K562 (cell line): ENCODE data around the gene TRMT1. TPM values are rescaled to one million over a fixed set of nuclear protein-coding genes. Genes with fewer than 3 reads are reported as not detected.
A peak's percentile ranks its signal among the peaks of the same experiment; 100 is the strongest.

Experiments
- ATF1 ChIP-seq, 2 experiments: fragments of 450-650 bp in 1 of 2; IDR thresholded peaks; 2 replicates each; pipeline ENCODE4 v1.6.1; 2016; ENCODE audit warnings: missing compliant biosample characterization in 1 of 2, missing genetic modification characterization in 1 of 2
- ATF4 ChIP-seq: fragments of 450-650 bp; formaldehyde crosslinking; IDR thresholded peaks from 2 replicates; pipeline ENCODE4 v1.4.0; 2022; ENCODE audit warnings: mild to moderate bottlenecking, moderate library complexity
- EP400 ChIP-seq: fragments of 450-650 bp; IDR thresholded peaks from 2 replicates; pipeline ENCODE4 v1.6.1; 2017; ENCODE audit warnings: antibody characterized with exemption, mild to moderate bottlenecking, moderate library complexity
- FOS ChIP-seq: IDR thresholded peaks from 3 replicates; pipeline ENCODE4 v1.6.1; 2011; ENCODE audit not compliant: insufficient read length; ENCODE audit errors: extremely low read depth
- GATA2 ChIP-seq: sonication (generic); formaldehyde crosslinking; IDR thresholded peaks from 2 replicates; pipeline ENCODE4 v1.4.0; 2020; ENCODE audit warnings: mild to moderate bottlenecking, missing genetic modification reagents
- JUN ChIP-seq, 2 experiments: sonication (generic) in 1 of 2; formaldehyde crosslinking in 1 of 2; IDR thresholded peaks; 2 replicates each; pipeline versions ENCODE4 v1.6.1 to v1.8.0; 2012 to 2022; ENCODE audit warnings: borderline replicate concordance in 2 of 2, mild to moderate bottlenecking in 2 of 2, improper control_type of control experiment in 1 of 2, low read depth in 1 of 2, low read length in 1 of 2, missing genetic modification reagents in 1 of 2
- MYC ChIP-seq, 2 experiments: fragments of 250-450 bp in 1 of 2; sonication (Bioruptor Pico) in 1 of 2; IDR thresholded peaks; 2 replicates each; pipeline versions ENCODE4 v1.5.1 to v1.6.1; 2012 to 2021; ENCODE audit warnings: low read depth in 2 of 2, borderline replicate concordance in 1 of 2, improper control_type of control experiment in 1 of 2, low read length in 1 of 2, mild to moderate bottlenecking in 1 of 2, moderate library complexity in 1 of 2
- RAD51 ChIP-seq: fragments of 450-650 bp; IDR thresholded peaks from 2 replicates; pipeline ENCODE4 v1.7.1; 2016; ENCODE audit warnings: low read depth, mild to moderate bottlenecking, borderline replicate concordance
- SMARCE1 ChIP-seq: fragments of 450-650 bp; IDR thresholded peaks from 2 replicates; pipeline ENCODE4 v1.7.1; 2016; ENCODE audit warnings: mild to moderate bottlenecking
- TBL1XR1 ChIP-seq, 2 experiments: IDR thresholded peaks; 2 replicates each; pipeline ENCODE4 v1.6.1; 2012; ENCODE audit warnings: improper control_type of control experiment in 2 of 2, low read length in 2 of 2, mild to moderate bottlenecking in 1 of 2
- ZNF121 ChIP-seq: sonication (generic); formaldehyde crosslinking; conservative IDR thresholded peaks from 2 replicates; pipeline ENCODE4 v1.8.0; 2022; ENCODE audit warnings: missing genetic modification reagents
- ZNF217 ChIP-seq: sonication (generic); formaldehyde crosslinking; IDR thresholded peaks from 2 replicates; pipeline ENCODE4 v1.8.0; 2022; ENCODE audit warnings: mild to moderate bottlenecking, missing genetic modification reagents
- ZNF239 ChIP-seq: fragments of 250-450 bp; sonication (Bioruptor Pico); IDR thresholded peaks from 2 replicates; pipeline ENCODE4 v1.4.0; 2020; ENCODE audit warnings: mild to moderate bottlenecking
- polyA plus RNA-seq, 8 experiments: library from polyadenylated mRNA; depleted of rRNA in 4 of 8; stranded (reverse) in 5 of 8; unstranded in 3 of 8; fragments of >200 nt; fragmentation: Nextera tagmentation in 2 of 8; fragmentation: Illumina TruSeq in 1 of 8; extraction: Ambion mirVana in 2 of 8; extraction: Trizol in 1 of 8; gene quantifications; 2 replicates each; pipeline versions ENCODE4 v1.2.1 to v1.2.3, GENCODE V29; 2011 to 2014; ENCODE audit warnings: inconsistent platforms in 1 of 8, missing spikeins in 1 of 8
- total RNA-seq, 7 experiments: library from RNA; depleted of rRNA in 6 of 7; stranded (reverse); fragments of >200 nt in 6 of 7; fragmentation: Illumina TruSeq in 2 of 7; extraction: Trizol in 2 of 7; gene quantifications; 2 replicates each; pipeline versions ENCODE4 v1.2.1 to v1.2.3, GENCODE V29; 2011 to 2021; ENCODE audit warnings: low replicate concordance in 1 of 7
- TF ChIP-seq, protein P1 (sequence below), 2 experiments: IDR thresholded peaks in 1 of 2; conservative IDR thresholded peaks in 1 of 2; 2 replicates each; pipeline ENCODE4 v1.6.1; 2016; ENCODE audit warnings: low read depth in 2 of 2, mild to moderate bottlenecking in 1 of 2, missing compliant biosample characterization in 1 of 2, missing genetic modification characterization in 1 of 2, moderate library complexity in 1 of 2
- TF ChIP-seq, protein P2 (sequence below): sonication (generic); formaldehyde crosslinking; IDR thresholded peaks from 2 replicates; pipeline ENCODE4 v1.5.0; 2020; ENCODE audit warnings: missing genetic modification reagents
- TF ChIP-seq, protein P3 (sequence below): fragments of 450-650 bp; formaldehyde crosslinking; conservative IDR thresholded peaks from 2 replicates; pipeline ENCODE4 v1.4.0; 2022; ENCODE audit warnings: mild to moderate bottlenecking, missing genetic modification characterization
- TF ChIP-seq, protein P4 (sequence below): IDR thresholded peaks from 2 replicates; pipeline ENCODE4 v1.6.1; 2014; ENCODE audit warnings: antibody characterized with exemption

Gene TRMT1
- total and polyA plus RNA-seq, 9 of the 15 experiments (the other 6 are each of a cell fraction or from before 2014, with no cell fraction given): 5.8 to 158 (median 54.3) TPM

GRCh38 chr19:13116282-13117175 is at the start of gene TRMT1 (continued):
- TF ChIP-seq ZNF121 (CRISPR knock-in tag) (0 out of 2 replicates have a peak, but pooled peaks have one; percentile 13), MYC (IDR thresholded peaks at IDR 0.05; ENCODE audit: low read depth, low read length) (peak; percentile 94), MYC (CRISPR knock-in tag; IDR thresholded peaks at IDR 0.05; ENCODE audit: borderline replicate concordance, low read depth) (no peak), TBL1XR1 (IDR thresholded peaks at IDR 0.05; ENCODE audit: low read length in 2 of 2) (peak in 1 of 2 experiments; percentile 51; a peak in 1 of 4 replicates), ATF1 (CRISPR knock-in tag; IDR thresholded peaks at IDR 0.05) (no peak), ATF1 (tag; IDR thresholded peaks at IDR 0.05) (peak; percentile 64), JUN (IDR thresholded peaks at IDR 0.05; ENCODE audit: borderline replicate concordance, low read depth, low read length) (peak; percentile 82; the same call in 1 of the 2 replicates), JUN (CRISPR knock-in tag; IDR thresholded peaks at IDR 0.05; ENCODE audit: borderline replicate concordance) (no peak; the same call in 1 of the 2 replicates), ZNF239 (no peak), SMARCE1 (0 out of 2 replicates have a peak, but pooled peaks have one; percentile 21), RAD51 (peak; percentile 93), FOS (peak; percentile 3), ATF4 (CRISPR knock-in tag) (no peak), ZNF217 (CRISPR knock-in tag) (no peak), GATA2 (CRISPR knock-in tag) (no peak), EP400 (peak; percentile 93)
- TF ChIP-seq, protein P1, sequence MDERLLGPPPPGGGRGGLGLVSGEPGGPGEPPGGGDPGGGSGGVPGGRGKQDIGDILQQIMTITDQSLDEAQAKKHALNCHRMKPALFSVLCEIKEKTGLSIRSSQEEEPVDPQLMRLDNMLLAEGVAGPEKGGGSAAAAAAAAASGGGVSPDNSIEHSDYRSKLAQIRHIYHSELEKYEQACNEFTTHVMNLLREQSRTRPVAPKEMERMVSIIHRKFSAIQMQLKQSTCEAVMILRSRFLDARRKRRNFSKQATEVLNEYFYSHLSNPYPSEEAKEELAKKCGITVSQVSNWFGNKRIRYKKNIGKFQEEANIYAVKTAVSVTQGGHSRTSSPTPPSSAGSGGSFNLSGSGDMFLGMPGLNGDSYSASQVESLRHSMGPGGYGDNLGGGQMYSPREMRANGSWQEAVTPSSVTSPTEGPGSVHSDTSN (CRISPR knock-in tag; IDR thresholded peaks at IDR 0.05; ENCODE audit: low read depth): no peak
- TF ChIP-seq, protein P1 (tag; conservative IDR thresholded peaks at IDR 0.05; ENCODE audit: low read depth): peak; percentile 80
- TF ChIP-seq, protein P2, sequence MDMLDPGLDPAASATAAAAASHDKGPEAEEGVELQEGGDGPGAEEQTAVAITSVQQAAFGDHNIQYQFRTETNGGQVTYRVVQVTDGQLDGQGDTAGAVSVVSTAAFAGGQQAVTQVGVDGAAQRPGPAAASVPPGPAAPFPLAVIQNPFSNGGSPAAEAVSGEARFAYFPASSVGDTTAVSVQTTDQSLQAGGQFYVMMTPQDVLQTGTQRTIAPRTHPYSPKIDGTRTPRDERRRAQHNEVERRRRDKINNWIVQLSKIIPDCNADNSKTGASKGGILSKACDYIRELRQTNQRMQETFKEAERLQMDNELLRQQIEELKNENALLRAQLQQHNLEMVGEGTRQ (CRISPR knock-in tag): peak; percentile 96
- TF ChIP-seq, protein P3, sequence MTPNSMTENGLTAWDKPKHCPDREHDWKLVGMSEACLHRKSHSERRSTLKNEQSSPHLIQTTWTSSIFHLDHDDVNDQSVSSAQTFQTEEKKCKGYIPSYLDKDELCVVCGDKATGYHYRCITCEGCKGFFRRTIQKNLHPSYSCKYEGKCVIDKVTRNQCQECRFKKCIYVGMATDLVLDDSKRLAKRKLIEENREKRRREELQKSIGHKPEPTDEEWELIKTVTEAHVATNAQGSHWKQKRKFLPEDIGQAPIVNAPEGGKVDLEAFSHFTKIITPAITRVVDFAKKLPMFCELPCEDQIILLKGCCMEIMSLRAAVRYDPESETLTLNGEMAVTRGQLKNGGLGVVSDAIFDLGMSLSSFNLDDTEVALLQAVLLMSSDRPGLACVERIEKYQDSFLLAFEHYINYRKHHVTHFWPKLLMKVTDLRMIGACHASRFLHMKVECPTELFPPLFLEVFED (CRISPR knock-in tag): no peak
- TF ChIP-seq, protein P4, sequence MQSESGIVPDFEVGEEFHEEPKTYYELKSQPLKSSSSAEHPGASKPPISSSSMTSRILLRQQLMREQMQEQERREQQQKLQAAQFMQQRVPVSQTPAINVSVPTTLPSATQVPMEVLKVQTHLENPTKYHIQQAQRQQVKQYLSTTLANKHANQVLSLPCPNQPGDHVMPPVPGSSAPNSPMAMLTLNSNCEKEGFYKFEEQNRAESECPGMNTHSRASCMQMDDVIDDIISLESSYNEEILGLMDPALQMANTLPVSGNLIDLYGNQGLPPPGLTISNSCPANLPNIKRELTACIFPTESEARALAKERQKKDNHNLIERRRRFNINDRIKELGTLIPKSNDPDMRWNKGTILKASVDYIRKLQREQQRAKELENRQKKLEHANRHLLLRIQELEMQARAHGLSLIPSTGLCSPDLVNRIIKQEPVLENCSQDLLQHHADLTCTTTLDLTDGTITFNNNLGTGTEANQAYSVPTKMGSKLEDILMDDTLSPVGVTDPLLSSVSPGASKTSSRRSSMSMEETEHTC: peak; percentile 30; the same call in 1 of the 2 replicates
